ENCODE results near the gene NRXN3. TPM values are rescaled to one million over a fixed set of nuclear protein-coding genes. Genes with fewer than 3 reads are reported as not detected.

Gene NRXN3
- total and polyA plus RNA-seq, 4 donors = 1.4 to 8.3 (median 4.4) TPM

GRCh38 chr14:79530555-79530954 lies 1360.4 kb downstream of the NRXN3 start:
- DNase-seq = no peak
- no peak overlapping the region for H3K4me3 ChIP-seq
- H3K27ac ChIP-seq (ENCODE audit: low read depth in 1 of 2, low read length in 1 of 2) = no peak overlapping the region
- no peaks in the 10 kb centered on the region for H3K27me3 ChIP-seq (ENCODE audit: control insufficient read depth in 3 of 3, insufficient read depth in 3 of 3, low read length in 2 of 3)
- no peaks in the 10 kb centered on the region for H3K9me3 ChIP-seq (ENCODE audit: control insufficient read depth in 4 of 4, insufficient read depth in 3 of 4, low read length in 3 of 4)
- 89 to 92% methylated on average over 1 of the region's 1 CpG for WGBS, 2 donors
- no peak for TF ChIP-seq CTCF (IDR thresholded peaks at IDR 0.05; ENCODE audit: control extremely low read depth, extremely low read depth)
- no peaks in the 10 kb centered on the region for H3K4me1 ChIP-seq (ENCODE audit: control insufficient read depth in 5 of 5, insufficient read depth in 5 of 5, low read length in 5 of 5)
- no peak for ATAC-seq (ENCODE audit: insufficient read depth, low FRiP score)
- H3K9ac ChIP-seq (ENCODE audit: insufficient read depth in 1 of 2, low read length in 2 of 2) = no peak overlapping the region
- no peaks in the 10 kb centered on the region for H3K36me3 ChIP-seq (ENCODE audit: control insufficient read depth in 4 of 4, insufficient read depth in 4 of 4, low read length in 4 of 4)

DNA sequence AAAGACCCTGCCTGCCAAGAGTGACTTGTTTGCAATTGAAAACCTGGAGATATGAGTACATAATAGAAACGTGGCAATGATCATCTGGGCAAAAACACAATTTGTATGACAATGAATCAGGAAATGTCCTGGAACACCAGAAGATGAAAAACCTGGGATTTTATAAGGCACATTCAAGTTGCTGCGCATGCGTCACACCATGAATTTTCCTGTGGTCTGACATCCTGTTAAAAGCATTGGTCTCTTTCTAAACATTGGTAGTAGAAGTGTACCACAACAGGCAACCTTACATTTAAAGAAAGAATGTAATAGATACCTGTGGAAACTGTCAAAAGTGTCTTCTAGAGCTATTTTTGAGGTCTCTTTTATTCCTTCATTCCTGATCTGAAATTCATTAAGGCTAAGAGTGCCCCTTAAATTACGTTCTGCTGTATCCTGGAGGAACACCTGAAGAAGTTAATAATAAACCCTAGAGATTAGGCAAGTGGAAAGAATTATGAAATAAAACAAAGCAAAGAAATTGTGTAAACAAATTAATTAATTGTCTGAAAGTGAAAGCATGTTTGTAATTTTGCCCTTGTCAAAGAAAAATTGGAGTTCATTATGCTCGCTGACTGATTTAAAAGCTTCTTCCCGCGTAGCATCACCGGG lies 1364.7 kb downstream of the NRXN3 start:
- no peaks in the 10 kb centered on the region for H3K4me1 ChIP-seq (ENCODE audit: control insufficient read depth in 5 of 5, insufficient read depth in 5 of 5, low read length in 5 of 5)
- no peak for TF ChIP-seq CTCF (IDR thresholded peaks at IDR 0.05; ENCODE audit: control extremely low read depth, extremely low read depth)
- H3K36me3 ChIP-seq (ENCODE audit: control insufficient read depth in 4 of 4, insufficient read depth in 4 of 4, low read length in 4 of 4) = no peaks in the 10 kb centered on the region
- WGBS, 2 donors = 58 to 63% methylated on average over 8 of the region's 8 CpGs
- no peak overlapping the region for H3K27ac ChIP-seq (ENCODE audit: low read depth in 1 of 2, low read length in 1 of 2)
- H3K9ac ChIP-seq (ENCODE audit: insufficient read depth in 1 of 2, low read length in 2 of 2) = no peak overlapping the region
- no peaks in the 10 kb centered on the region for H3K9me3 ChIP-seq (ENCODE audit: control insufficient read depth in 4 of 4, insufficient read depth in 3 of 4, low read length in 3 of 4)
- H3K4me3 ChIP-seq = no peak overlapping the region
- DNase-seq (no peak), ATAC-seq (ENCODE audit: insufficient read depth, low FRiP score) (no peak)
- H3K27me3 ChIP-seq (ENCODE audit: control insufficient read depth in 3 of 3, insufficient read depth in 3 of 3, low read length in 2 of 3) = no peaks in the 10 kb centered on the region

GRCh38 chr14:79540394-79540793 lies 1370.2 kb downstream of the NRXN3 start:
- ATAC-seq (ENCODE audit: insufficient read depth, low FRiP score) = no peak
- 75 to 94% methylated on average over 1 of the region's 1 CpG for WGBS, 2 donors
- no peaks in the 10 kb centered on the region for H3K27me3 ChIP-seq (ENCODE audit: control insufficient read depth in 3 of 3, insufficient read depth in 3 of 3, low read length in 2 of 3)
- H3K9ac ChIP-seq (ENCODE audit: insufficient read depth in 1 of 2, low read length in 2 of 2) = no peak overlapping the region
- H3K4me1 ChIP-seq (ENCODE audit: control insufficient read depth in 5 of 5, insufficient read depth in 5 of 5, low read length in 5 of 5) = peaks cover 0 to 2% (median 0%) of the 10 kb centered on the region in 5 donors
- no peak overlapping the region for H3K27ac ChIP-seq (ENCODE audit: low read depth in 1 of 2, low read length in 1 of 2)
- H3K9me3 ChIP-seq (ENCODE audit: control insufficient read depth in 4 of 4, insufficient read depth in 3 of 4, low read length in 3 of 4) = no peaks in the 10 kb centered on the region
- no peak for TF ChIP-seq CTCF (IDR thresholded peaks at IDR 0.05; ENCODE audit: control extremely low read depth, extremely low read depth)
- peak in 2 of 3 donors; percentile 37 to 45 for DNase-seq
- no peaks in the 10 kb centered on the region for H3K36me3 ChIP-seq (ENCODE audit: control insufficient read depth in 4 of 4, insufficient read depth in 4 of 4, low read length in 4 of 4)
- H3K4me3 ChIP-seq = no peak overlapping the region

GRCh38 chr14:79542121-79542520 lies 1371.9 kb downstream of the NRXN3 start:
- peaks cover 0 to 2% (median 0%) of the 10 kb centered on the region in 5 donors for H3K4me1 ChIP-seq (ENCODE audit: control insufficient read depth in 5 of 5, insufficient read depth in 5 of 5, low read length in 5 of 5)

More at GRCh38 chr14:79542121-79542520, 1371.9 kb downstream of the NRXN3 start:
- WGBS, 2 donors = 71 to 85% methylated on average over 3 of the region's 3 CpGs
- ATAC-seq (ENCODE audit: insufficient read depth, low FRiP score) = no peak
- Histone ChIP-seq H3K27ac (ENCODE audit: low read depth in 1 of 2, low read length in 1 of 2) (no peak overlapping the region), H3K9ac (ENCODE audit: insufficient read depth in 1 of 2, low read length in 2 of 2) (no peak overlapping the region), H3K9me3 (ENCODE audit: control insufficient read depth in 4 of 4, insufficient read depth in 3 of 4, low read length in 3 of 4) (no peaks in the 10 kb centered on the region), H3K27me3 (ENCODE audit: control insufficient read depth in 3 of 3, insufficient read depth in 3 of 3, low read length in 2 of 3) (no peaks in the 10 kb centered on the region), H3K36me3 (ENCODE audit: control insufficient read depth in 4 of 4, insufficient read depth in 4 of 4, low read length in 4 of 4) (no peaks in the 10 kb centered on the region), H3K4me3 (no peak overlapping the region)
- TF ChIP-seq CTCF (IDR thresholded peaks at IDR 0.05; ENCODE audit: control extremely low read depth, extremely low read depth) = no peak
- DNase-seq = no peak

All from lung (tissue), 12 donors.